Kidney tubule cell (primary cell): ENCODE data around the gene SLC25A51.

Source experiments
- DNase-seq: peaks from one replicate; pipeline ENCODE4 v3.0.0-alpha.2; 2018; ENCODE audit warnings: low spot score

Gene SLC25A51

GRCh38 chr9:37903647-37904444 lies at the start of gene SLC25A51:
Gene SLC25A51, minus strand, starts transcription at chr9:37904127. Its CDS starts 15,577 bp downstream, at chr9:37888550.
- peak; percentile 94 for DNase-seq

GRCh38 chr9:37953206-37953774 lies 49.4 kb upstream of the SLC25A51 start:
- no peak for DNase-seq

GRCh38 chr9:37952731-37953130 lies 48.8 kb upstream of the SLC25A51 start:
- DNase-seq: peak; percentile 93

GRCh38 chr9:37951671-37952449 lies 47.9 kb upstream of the SLC25A51 start:
- no peak for DNase-seq

GRCh38 chr9:37950561-37950960 lies 46.6 kb upstream of the SLC25A51 start:
- no peak for DNase-seq

- peak; percentile 91 for DNase-seq
These were observed 45.6 kb upstream of the SLC25A51 start for GRCh38 chr9:37949576-37949975.

- DNase-seq: no peak
These were observed 44.6 kb upstream of the SLC25A51 start for GRCh38 chr9:37948417-37948980.

- DNase-seq: peak; percentile 74
These were observed 44.0 kb upstream of the SLC25A51 start for GRCh38 chr9:37947977-37948376.

- no peak for DNase-seq
These were observed 43.5 kb upstream of the SLC25A51 start for GRCh38 chr9:37947471-37947870.

GRCh38 chr9:37946971-37947370 lies 43.0 kb upstream of the SLC25A51 start:
- no peak for DNase-seq

GRCh38 chr9:37946041-37946440 lies 42.1 kb upstream of the SLC25A51 start:
- no peak for DNase-seq

- peak; percentile 55 for DNase-seq
These were observed 40.9 kb upstream of the SLC25A51 start for GRCh38 chr9:37944671-37945481.

- DNase-seq: no peak
These were observed 40.3 kb upstream of the SLC25A51 start for GRCh38 chr9:37944266-37944650.

- peak; percentile 86 for DNase-seq
These were observed 39.7 kb upstream of the SLC25A51 start for GRCh38 chr9:37943345-37944265.

GRCh38 chr9:37942621-37943344 lies 38.9 kb upstream of the SLC25A51 start:
- peak; percentile 56 for DNase-seq

GRCh38 chr9:37941253-37941652 lies 37.3 kb upstream of the SLC25A51 start:
- no peak for DNase-seq

GRCh38 chr9:37939575-37940095 lies 35.7 kb upstream of the SLC25A51 start:
- DNase-seq: no peak

GRCh38 chr9:37938121-37938891 lies 34.4 kb upstream of the SLC25A51 start:
- peak; percentile 75 for DNase-seq

- no peak for DNase-seq
These were observed 33.4 kb upstream of the SLC25A51 start for GRCh38 chr9:37937366-37937765.
